ENCODE measurements around the gene FHAD1.
"Not testable (repeated sequence)": the region's sequence is repeated elsewhere in the genome, so short reads cannot be mapped to it uniquely, and the experiment has no call there.

FHAD1 gene

GRCh38 chr1:15426492-15427279 is 179.7 kb downstream of the FHAD1 start:
- peaks cover 30 to 37% of the 10 kb centered on the region in 2 donors for H3K4me1 Mint-ChIP-seq (ENCODE audit: low read depth in 2 of 2)
- DNase-seq: no peak
- H3K36me3 Mint-ChIP-seq (ENCODE audit: insufficient read depth): peaks cover 100% of the 10 kb centered on the region
- no peak for ATAC-seq (replicated peaks)
- peak overlapping the region; percentile 93 to 97 for H3K27ac Mint-ChIP-seq
- no peaks in the 10 kb centered on the region for H3K9me3 Mint-ChIP-seq
- H3K27me3 Mint-ChIP-seq: no peaks in the 10 kb centered on the region
- H3K4me3 Mint-ChIP-seq: peak overlapping the region; percentile 20 to 70

- Mint-ChIP-seq H3K9me3 (no peaks in the 10 kb centered on the region), H3K4me3 (peak overlapping the region in 1 of 2 donors; percentile 70), H3K36me3 (ENCODE audit: insufficient read depth) (peaks cover 100% of the 10 kb centered on the region), H3K27me3 (no peaks in the 10 kb centered on the region), H3K4me1 (ENCODE audit: low read depth in 2 of 2) (peaks cover 29 to 35% of the 10 kb centered on the region in 2 donors), H3K27ac (peak overlapping the region; percentile 93 to 97)
- ATAC-seq (replicated peaks) (no peak), DNase-seq (no peak)
These were observed 180.2 kb downstream of the FHAD1 start for GRCh38 chr1:15427280-15427666.

GRCh38 chr1:15428252-15428651 is 181.2 kb downstream of the FHAD1 start:
- H3K9me3 Mint-ChIP-seq; H3K27me3 Mint-ChIP-seq; DNase-seq; ATAC-seq (replicated peaks): not testable (repeated sequence)
- H3K4me3 Mint-ChIP-seq: peak overlapping the region in 1 of 2 donors; percentile 57
- peak overlapping the region; percentile 87 to 97 for H3K27ac Mint-ChIP-seq
- H3K36me3 Mint-ChIP-seq (ENCODE audit: insufficient read depth): peaks cover 100% of the 10 kb centered on the region
- H3K4me1 Mint-ChIP-seq (ENCODE audit: low read depth in 2 of 2): peaks cover 26 to 35% of the 10 kb centered on the region in 2 donors

GRCh38 chr1:15428815-15429435 is 181.9 kb downstream of the FHAD1 start:
- Mint-ChIP-seq H3K4me3 (peak overlapping the region in 1 of 2 donors; percentile 57), H3K4me1 (ENCODE audit: low read depth in 2 of 2) (peaks cover 23 to 33% of the 10 kb centered on the region in 2 donors), H3K27ac (peak overlapping the region; percentile 62 to 97), H3K36me3 (ENCODE audit: insufficient read depth) (peaks cover 100% of the 10 kb centered on the region), H3K27me3 (no peaks in the 10 kb centered on the region), H3K9me3 (no peaks in the 10 kb centered on the region)
- no peak for ATAC-seq (replicated peaks)
- DNase-seq: no peak

GRCh38 chr1:15429701-15430149 is 182.7 kb downstream of the FHAD1 start:
- ATAC-seq (replicated peaks): no peak
- DNase-seq: no peak
- Mint-ChIP-seq H3K4me1 (ENCODE audit: low read depth in 2 of 2) (peaks cover 15 to 27% of the 10 kb centered on the region in 2 donors), H3K27ac (peak overlapping the region; percentile 62 to 97), H3K9me3 (no peaks in the 10 kb centered on the region), H3K4me3 (peak overlapping the region in 1 of 2 donors; percentile 54), H3K36me3 (ENCODE audit: insufficient read depth) (peaks cover 99% of the 10 kb centered on the region), H3K27me3 (no peaks in the 10 kb centered on the region)

GRCh38 chr1:15430787-15431570 is 184.0 kb downstream of the FHAD1 start:
- Mint-ChIP-seq H3K36me3 (ENCODE audit: insufficient read depth) (peaks cover 98% of the 10 kb centered on the region), H3K27me3 (no peaks in the 10 kb centered on the region), H3K4me3 (peak overlapping the region in 1 of 2 donors; percentile 54), H3K9me3 (no peaks in the 10 kb centered on the region), H3K27ac (peak overlapping the region; percentile 64 to 97), H3K4me1 (ENCODE audit: low read depth in 2 of 2) (peaks cover 11 to 20% of the 10 kb centered on the region in 2 donors)
- peak; percentile 60 for ATAC-seq (replicated peaks)
- peak; percentile 79 to 83 (median 79) for DNase-seq

- peak overlapping the region in 1 of 2 donors; percentile 54 for H3K4me3 Mint-ChIP-seq
- peak overlapping the region; percentile 64 to 97 for H3K27ac Mint-ChIP-seq
- peaks cover 5 to 15% of the 10 kb centered on the region in 2 donors for H3K4me1 Mint-ChIP-seq (ENCODE audit: low read depth in 2 of 2)
- no peaks in the 10 kb centered on the region for H3K9me3 Mint-ChIP-seq
- ATAC-seq (replicated peaks) (no peak), DNase-seq (no peak)
- peaks cover 97% of the 10 kb centered on the region for H3K36me3 Mint-ChIP-seq (ENCODE audit: insufficient read depth)
- no peaks in the 10 kb centered on the region for H3K27me3 Mint-ChIP-seq
These were observed 184.5 kb downstream of the FHAD1 start for GRCh38 chr1:15431571-15431948.

- Mint-ChIP-seq H3K4me3 (peak overlapping the region in 1 of 2 donors; percentile 54), H3K4me1 (ENCODE audit: low read depth in 2 of 2) (peaks cover 3 to 13% of the 10 kb centered on the region in 2 donors), H3K27ac (peak overlapping the region; percentile 64 to 97), H3K36me3 (ENCODE audit: insufficient read depth) (peaks cover 97% of the 10 kb centered on the region), H3K9me3 (no peaks in the 10 kb centered on the region), H3K27me3 (no peaks in the 10 kb centered on the region)
- DNase-seq: no peak
- ATAC-seq (replicated peaks): no peak
These were observed 185.3 kb downstream of the FHAD1 start for GRCh38 chr1:15432324-15432723.

- no peaks in the 10 kb centered on the region for H3K9me3 Mint-ChIP-seq
- peaks cover 0 to 9% of the 10 kb centered on the region in 2 donors for H3K4me1 Mint-ChIP-seq (ENCODE audit: low read depth in 2 of 2)
- no peak for DNase-seq
- H3K27me3 Mint-ChIP-seq: no peaks in the 10 kb centered on the region
- peak overlapping the region in 1 of 2 donors; percentile 29 for H3K4me3 Mint-ChIP-seq
- peaks cover 92% of the 10 kb centered on the region for H3K36me3 Mint-ChIP-seq (ENCODE audit: insufficient read depth)
- ATAC-seq (replicated peaks): no peak
- peak overlapping the region; percentile 64 to 97 for H3K27ac Mint-ChIP-seq
These were observed 186.4 kb downstream of the FHAD1 start for GRCh38 chr1:15433471-15433870.

- peak overlapping the region in 1 of 2 donors; percentile 97 for H3K27ac Mint-ChIP-seq
- H3K4me3 Mint-ChIP-seq; DNase-seq; H3K27me3 Mint-ChIP-seq; H3K9me3 Mint-ChIP-seq; H3K4me1 Mint-ChIP-seq (ENCODE audit: low read depth in 2 of 2): not testable (repeated sequence)
- peak; percentile 6 for ATAC-seq (replicated peaks)
- peaks cover 85% of the 10 kb centered on the region for H3K36me3 Mint-ChIP-seq (ENCODE audit: insufficient read depth)
These were observed 187.7 kb downstream of the FHAD1 start for GRCh38 chr1:15434739-15435138.

- DNase-seq (no peak), ATAC-seq (replicated peaks) (no peak)
- H3K4me1 Mint-ChIP-seq (ENCODE audit: low read depth in 2 of 2): peaks cover 0 to 4% of the 10 kb centered on the region in 2 donors
- peak overlapping the region in 1 of 2 donors; percentile 97 for H3K27ac Mint-ChIP-seq
- peaks cover 81% of the 10 kb centered on the region for H3K36me3 Mint-ChIP-seq (ENCODE audit: insufficient read depth)
- H3K27me3 Mint-ChIP-seq: no peaks in the 10 kb centered on the region
- no peak overlapping the region for H3K4me3 Mint-ChIP-seq
- no peaks in the 10 kb centered on the region for H3K9me3 Mint-ChIP-seq
These were observed 188.4 kb downstream of the FHAD1 start for GRCh38 chr1:15435239-15436077.

GRCh38 chr1:15436881-15437442 is 189.9 kb downstream of the FHAD1 start:
- Mint-ChIP-seq H3K4me3 (no peak overlapping the region), H3K9me3 (no peaks in the 10 kb centered on the region), H3K27me3 (no peaks in the 10 kb centered on the region), H3K36me3 (ENCODE audit: insufficient read depth) (peaks cover 76% of the 10 kb centered on the region), H3K27ac (peak overlapping the region; percentile 21 to 38), H3K4me1 (ENCODE audit: low read depth in 2 of 2) (peaks cover 0 to 4% of the 10 kb centered on the region in 2 donors)
- DNase-seq (no peak), ATAC-seq (replicated peaks) (no peak)

Measured in effector memory CD8-positive, alpha-beta T cell (primary cell).